NCI-H2227 treated with DMSO at 0.1 percent for 48 hours (cell line): ENCODE data around the gene DAND5.
A peak's percentile ranks its signal among the peaks of the same experiment; 100 is the strongest.

Experiments
- DNase-seq: peaks from one replicate; lab custom pipeline; 2025; lab: John Stamatoyannopoulos, UW

Gene DAND5

GRCh38 chr19:13022859-13023636, 53.7 kb downstream of the DAND5 start:
- DNase-seq, result peak; percentile 29

GRCh38 chr19:13023656-13024055, 54.3 kb downstream of the DAND5 start:
- no peak for DNase-seq
